Gastroesophageal sphincter (tissue), 3 donors: ENCODE measurements around the gene LCP1.

Experiments used
- CTCF ChIP-seq, 4 experiments: fragments of 200-600 bp in 2 of 4; fragments of 450-650 bp in 2 of 4; sonication (generic) in 1 of 4; IDR thresholded peaks; one replicate each; pipeline ENCODE4 v1.5.1; 2017 to 2019; ENCODE audit warnings: antibody characterized with exemption in 4 of 4, mild to moderate bottlenecking in 2 of 4, moderate library complexity in 2 of 4
- POLR2A ChIP-seq, 2 donors: fragments of 450-650 bp; IDR thresholded peaks; one replicate each; pipeline ENCODE4 v1.6.1; 2017; ENCODE audit warnings: antibody characterized with exemption in 2 of 2, mild to moderate bottlenecking in 2 of 2, moderate library complexity in 1 of 2
- POLR2AphosphoS5 ChIP-seq: sonication (generic); formaldehyde crosslinking; IDR thresholded peaks from one replicate; pipeline ENCODE4 v1.6.1; 2017; ENCODE audit warnings: antibody characterized with exemption

- no peak for TF ChIP-seq CTCF (IDR thresholded peaks at IDR 0.05)
- TF ChIP-seq POLR2AphosphoS5 = no peak
- TF ChIP-seq POLR2A (IDR thresholded peaks at IDR 0.05) = no peak
These were observed 13.0 kb upstream of the LCP1 start for GRCh38 chr13:46195016-46195415.
